Measurements from ENCODE around the gene ZNF804A.
"Not testable (repeated sequence)": the region's sequence is repeated elsewhere in the genome, so short reads cannot be mapped to it uniquely, and the experiment has no call there.

ZNF804A gene

GRCh38 chr2:184727813-184728212, 129.5 kb downstream of the ZNF804A start:
- no peak for DNase-seq (ENCODE audit: low read depth in 2 of 2)

DNA sequence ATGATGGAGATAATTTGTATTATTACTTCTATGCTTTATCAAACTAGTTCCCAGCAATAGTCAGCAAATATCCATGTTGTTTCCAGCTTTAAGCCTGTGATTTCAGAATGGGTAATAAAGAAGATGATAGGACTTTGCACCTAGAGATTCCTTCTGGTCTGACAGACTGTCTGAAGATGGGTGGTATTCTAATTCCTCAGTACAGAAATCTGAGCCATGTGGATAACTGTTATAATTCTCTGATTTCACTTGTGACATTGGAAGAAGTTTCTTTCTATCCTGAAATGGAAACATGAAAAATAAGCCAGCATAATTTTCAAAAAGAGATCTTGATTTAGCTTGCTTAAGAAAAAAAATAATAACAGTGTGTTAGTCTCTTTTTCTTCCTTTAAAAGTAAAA, 130.1 kb downstream of the ZNF804A start:
- no peak for DNase-seq (ENCODE audit: low read depth in 2 of 2)

DNA sequence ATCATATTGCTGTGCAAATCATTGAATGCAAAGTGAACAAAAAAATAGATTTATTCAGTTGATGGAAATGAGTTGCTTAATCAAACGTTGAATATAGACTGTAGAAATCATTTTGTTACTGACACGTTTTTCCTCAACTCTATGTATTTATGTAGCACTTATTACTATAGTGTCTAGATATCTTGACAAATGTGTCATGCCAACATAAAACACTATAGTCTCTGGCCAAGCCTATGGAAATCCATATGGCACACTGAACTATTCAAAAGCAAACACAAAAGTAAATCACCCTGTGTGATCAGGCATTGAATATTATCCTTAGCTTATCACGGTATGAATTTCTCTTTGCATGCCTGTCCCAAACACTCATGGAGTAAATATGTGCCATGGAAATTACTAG, 131.3 kb downstream of the ZNF804A start:
- DNase-seq (ENCODE audit: low read depth in 2 of 2): no peak

DNA sequence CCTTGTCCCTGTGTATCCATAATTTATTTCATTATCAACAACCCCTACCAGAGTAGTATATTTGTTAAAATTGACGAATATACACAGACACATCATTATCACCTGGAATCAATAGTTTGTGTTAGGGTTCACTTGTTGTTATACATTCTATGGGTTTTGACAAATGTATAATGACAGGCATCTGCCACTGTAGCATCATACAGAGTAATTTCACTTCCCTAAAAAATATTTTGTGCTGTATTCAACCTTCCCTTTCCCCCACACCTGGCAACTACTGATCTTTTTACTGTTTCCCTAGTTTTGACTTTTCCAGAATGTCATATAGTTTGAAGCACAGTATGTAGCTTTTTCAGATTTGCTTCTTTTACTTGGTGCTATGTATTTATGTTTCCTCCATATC, 132.0 kb downstream of the ZNF804A start:
- DNase-seq (ENCODE audit: low read depth in 2 of 2): no peak

DNA sequence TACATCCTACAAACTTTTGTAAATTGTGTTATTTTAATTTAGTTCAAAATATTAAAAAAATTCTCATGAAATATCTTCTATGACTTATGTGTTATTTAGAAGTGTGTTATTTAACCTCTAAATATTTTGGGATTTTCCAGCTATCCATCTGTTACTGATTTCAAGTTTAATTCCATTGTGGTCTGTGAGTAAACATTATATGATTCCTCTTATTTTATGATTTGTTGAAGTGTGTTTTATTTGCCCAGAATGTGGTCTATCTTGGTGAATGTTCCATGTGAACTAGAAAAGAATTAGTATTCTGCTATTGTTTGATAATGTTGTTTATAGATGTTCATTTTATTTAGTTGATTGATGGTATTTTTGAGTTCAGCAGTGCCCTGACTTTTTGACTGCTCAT, 136.0 kb downstream of the ZNF804A start:
- DNase-seq (ENCODE audit: low read depth in 2 of 2): no peak

DNA sequence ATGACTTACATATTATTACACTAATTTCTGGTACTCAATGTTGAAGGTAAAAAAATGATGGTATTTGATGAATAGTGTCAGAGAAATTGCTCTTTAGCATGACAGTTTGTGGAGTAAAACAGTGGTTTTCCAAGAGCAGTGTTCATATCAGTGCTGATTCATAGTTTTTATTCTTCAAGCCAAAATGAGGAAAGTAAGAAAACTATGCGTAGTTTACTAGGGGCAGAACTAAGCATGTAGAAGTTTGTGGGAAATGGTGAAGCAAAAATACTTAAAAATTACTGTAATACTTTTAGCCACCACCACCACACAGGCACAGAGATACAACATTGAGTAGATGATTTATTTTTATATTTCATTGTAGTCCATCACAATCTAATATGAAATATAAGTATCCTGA, 137.3 kb downstream of the ZNF804A start:
- no peak for DNase-seq (ENCODE audit: low read depth in 2 of 2)

GRCh38 chr2:184743096-184743495, 144.8 kb downstream of the ZNF804A start:
- DNase-seq (ENCODE audit: low read depth in 2 of 2): no peak

- DNase-seq (ENCODE audit: low read depth in 2 of 2): no peak
These were observed 157.8 kb downstream of the ZNF804A start for GRCh38 chr2:184756161-184756560.

- DNase-seq (ENCODE audit: low read depth in 2 of 2): no peak
These were observed 158.6 kb downstream of the ZNF804A start for GRCh38 chr2:184756885-184757284.

GRCh38 chr2:184759557-184760255, 161.4 kb downstream of the ZNF804A start:
- not testable (repeated sequence) for DNase-seq (ENCODE audit: low read depth in 2 of 2)

- no peak for DNase-seq (ENCODE audit: low read depth in 2 of 2)
These were observed 162.6 kb downstream of the ZNF804A start for GRCh38 chr2:184760931-184761330.

DNA sequence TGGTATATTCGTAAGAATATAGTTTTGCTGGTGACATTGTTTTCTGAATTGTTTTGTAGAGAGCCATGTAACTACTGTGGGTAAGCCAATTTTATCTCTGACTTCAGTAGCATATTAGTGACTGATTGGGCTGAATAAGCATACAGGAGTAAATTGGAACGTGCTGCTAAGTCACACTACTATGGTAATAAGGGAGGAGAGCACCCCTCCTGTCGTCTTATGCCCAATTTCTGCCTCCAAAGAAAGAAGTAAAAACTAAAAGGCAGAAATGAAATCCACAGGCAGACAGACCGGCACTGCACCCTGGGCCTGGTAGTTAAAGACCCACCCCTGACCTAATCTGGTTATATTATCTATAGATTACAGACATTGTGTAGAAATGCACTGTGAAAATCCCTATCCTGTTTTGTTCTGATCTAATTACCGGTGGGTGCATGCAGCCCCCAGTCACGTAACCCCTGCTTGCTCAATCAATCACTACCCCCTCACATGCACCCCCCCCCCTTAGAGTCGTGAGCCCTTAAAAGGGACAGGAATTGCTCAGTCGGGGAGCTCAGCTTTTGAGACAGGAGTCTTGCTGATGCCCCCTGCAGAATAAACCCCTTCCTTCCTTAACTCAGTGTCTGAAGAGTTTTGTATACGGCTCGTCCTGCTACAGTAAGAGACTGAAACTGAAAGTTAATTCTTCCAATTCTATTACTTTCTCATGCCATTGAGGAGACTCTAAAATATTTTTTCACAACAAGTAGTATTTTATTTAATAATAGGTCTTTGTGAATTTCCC, 167.0 kb downstream of the ZNF804A start:
- no peak for DNase-seq (ENCODE audit: low read depth in 2 of 2)

- no peak for DNase-seq (ENCODE audit: low read depth in 2 of 2)
These were observed 168.7 kb downstream of the ZNF804A start for GRCh38 chr2:184767059-184767458.

- DNase-seq (ENCODE audit: low read depth in 2 of 2): no peak
These were observed 170.7 kb downstream of the ZNF804A start for GRCh38 chr2:184769023-184769422.

- no peak for DNase-seq (ENCODE audit: low read depth in 2 of 2)
These were observed 171.4 kb downstream of the ZNF804A start for GRCh38 chr2:184769686-184770085.

DNA sequence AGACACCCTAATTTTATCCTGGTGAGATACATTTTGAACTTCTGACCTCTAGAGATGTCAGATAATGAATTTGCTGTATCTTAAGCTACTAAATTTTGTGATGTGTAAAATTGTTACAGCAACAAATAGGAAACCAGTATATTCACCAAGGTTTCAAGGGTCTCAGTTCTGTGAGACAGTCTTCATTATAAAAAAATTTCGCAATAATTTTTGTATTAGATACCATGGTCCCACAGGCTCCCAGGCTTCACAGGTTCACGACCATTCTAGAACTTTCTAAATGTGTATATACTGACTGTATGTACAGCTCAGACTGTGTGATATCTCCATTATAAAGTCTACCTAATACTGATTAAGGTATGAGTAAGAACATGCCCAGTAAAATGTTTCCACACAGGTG, 181.4 kb downstream of the ZNF804A start:
- no peak for DNase-seq (ENCODE audit: low read depth in 2 of 2)

GRCh38 chr2:184780384-184780783, 182.1 kb downstream of the ZNF804A start:
- no peak for DNase-seq (ENCODE audit: low read depth in 2 of 2)

DNA sequence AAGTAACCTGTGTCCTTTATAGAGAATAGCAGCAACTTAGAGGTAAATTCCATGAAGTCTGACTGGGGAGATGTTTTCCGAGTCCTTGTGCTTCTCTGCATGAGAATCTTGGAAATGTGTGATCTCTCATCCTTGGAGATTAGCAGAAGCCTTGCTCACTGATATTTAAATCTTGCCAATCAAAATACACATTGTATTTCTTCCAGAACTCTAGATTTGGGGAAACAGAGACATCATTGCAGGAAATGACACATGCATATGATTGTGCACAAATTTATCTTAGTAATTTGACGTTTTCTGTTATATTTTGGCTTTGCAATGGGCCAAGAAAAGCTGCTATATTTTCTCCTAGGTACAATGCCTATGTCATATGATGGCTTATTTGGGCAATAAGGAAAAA, 182.6 kb downstream of the ZNF804A start:
- DNase-seq (ENCODE audit: low read depth in 2 of 2): no peak

DNA sequence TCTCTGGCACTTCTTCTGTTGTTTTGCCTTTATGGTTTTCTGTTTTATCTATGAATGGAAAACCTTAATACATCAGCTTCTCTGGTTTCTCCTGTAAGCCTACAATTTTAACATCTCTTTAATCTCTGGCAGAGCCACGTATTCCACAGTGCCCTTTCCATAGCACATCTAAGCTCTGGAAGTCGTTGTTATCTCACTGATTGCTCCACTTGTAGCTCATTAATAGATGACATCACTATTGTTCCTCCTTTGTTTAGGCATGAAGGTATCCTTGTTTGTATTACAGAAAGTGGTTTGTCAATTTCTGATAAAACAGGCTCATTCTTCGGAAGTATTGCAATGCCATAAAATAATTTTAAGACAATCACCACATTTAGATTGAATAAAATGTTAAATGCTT, 185.2 kb downstream of the ZNF804A start:
- DNase-seq (ENCODE audit: low read depth in 2 of 2): no peak

DNA sequence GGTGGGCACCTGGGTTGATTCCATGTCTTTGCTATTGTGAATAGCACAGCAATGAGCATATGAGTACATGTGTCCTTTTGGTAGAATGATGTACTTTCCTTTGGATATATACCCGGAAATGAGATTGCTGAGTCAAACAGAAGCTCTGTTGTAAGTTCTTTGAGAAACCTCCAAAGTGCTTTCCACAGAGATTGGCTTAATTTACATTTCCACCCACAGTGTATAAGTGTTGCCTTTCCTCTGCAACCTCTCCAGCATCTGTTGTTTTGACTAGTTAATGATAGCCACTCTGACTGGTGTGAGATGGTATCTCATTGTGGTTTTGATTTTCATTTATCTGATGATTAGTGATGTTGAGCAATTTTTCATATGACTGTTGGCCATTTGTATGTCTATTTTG, 194.8 kb downstream of the ZNF804A start:
- no peak for DNase-seq (ENCODE audit: low read depth in 2 of 2)

DNA sequence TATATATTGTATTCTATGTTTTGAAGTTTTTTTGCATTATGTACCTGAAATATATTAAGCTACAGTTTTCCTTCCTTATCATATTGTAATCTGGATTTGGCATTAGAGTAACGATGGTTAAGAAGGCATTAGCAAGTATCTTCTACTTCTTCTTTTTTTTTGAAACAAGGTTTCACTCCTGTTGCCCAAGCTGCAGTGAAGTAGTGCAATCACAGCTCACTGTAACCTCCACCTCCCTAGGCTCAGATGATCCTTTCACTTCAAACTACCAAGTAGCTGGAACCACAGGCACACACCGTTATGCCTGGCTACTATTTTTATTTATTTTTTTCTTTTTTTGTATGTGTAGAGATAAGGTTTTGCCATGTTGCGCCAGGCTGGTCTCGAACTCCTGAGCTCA, 201.1 kb downstream of the ZNF804A start:
- DNase-seq (ENCODE audit: low read depth in 2 of 2): no peak

GRCh38 chr2:184814421-184814820, 216.1 kb downstream of the ZNF804A start:
- DNase-seq (ENCODE audit: low read depth in 2 of 2): no peak

DNA sequence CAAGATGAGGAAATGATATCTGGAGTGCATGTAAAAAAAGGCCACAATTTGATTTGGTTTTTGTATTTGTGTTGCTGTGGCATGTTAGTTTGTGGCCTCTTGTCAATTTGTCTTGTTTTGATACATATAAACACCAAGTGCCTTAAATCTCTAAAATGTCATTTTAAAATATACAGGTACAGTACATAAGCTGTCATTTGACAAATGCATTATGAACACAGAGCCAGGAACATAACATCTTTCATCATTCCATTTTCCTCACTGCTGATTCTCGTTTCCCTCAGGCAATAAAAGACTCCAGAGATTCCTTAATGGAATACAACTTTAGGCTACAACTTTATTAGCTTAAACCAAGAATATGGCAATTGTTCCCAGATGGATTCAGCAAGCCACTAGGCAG, 217.5 kb downstream of the ZNF804A start:
- no peak for DNase-seq (ENCODE audit: low read depth in 2 of 2)
